Measurements from ENCODE around the gene CEBPG. TPM values are rescaled to one million over a fixed set of nuclear protein-coding genes. Genes with fewer than 3 reads are reported as not detected.

CEBPG gene
- total RNA-seq, 1 experiment from 2014 or later, result 51.1 TPM

DNA sequence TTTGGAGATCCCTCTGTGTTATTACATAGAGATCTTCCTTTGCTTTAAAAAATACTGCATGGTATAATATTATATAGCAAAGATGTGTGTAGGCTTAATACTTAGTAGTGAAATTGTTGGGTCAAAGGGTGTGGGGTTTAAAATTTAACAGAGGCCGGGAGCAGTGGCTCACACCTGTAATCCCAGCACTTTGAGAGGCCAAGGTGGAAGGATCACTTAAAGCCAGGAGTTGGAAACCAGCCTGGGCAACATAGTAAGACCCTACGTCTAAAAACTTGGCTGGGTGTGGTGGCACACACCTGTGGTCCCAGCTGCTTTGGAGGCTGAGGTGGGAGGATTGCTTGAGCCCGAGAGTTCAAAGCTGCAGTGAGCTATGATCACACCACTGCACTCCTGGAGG is 48.9 kb upstream of the CEBPG start:
- no peaks in the 10 kb centered on the region for H3K9me2 ChIP-seq (ENCODE audit: insufficient read depth)
- no peaks in the 10 kb centered on the region for H4K20me1 ChIP-seq (ENCODE audit: insufficient read depth)
- POLR2A ChIA-PET, result no interaction called here
- peaks cover 0 to 6% of the 10 kb centered on the region in 2 experiments; a peak in 1 of 4 replicates for H3K9me3 ChIP-seq (ENCODE audit: control insufficient read depth in 1 of 2, insufficient read depth in 1 of 2, low read depth in 1 of 2, low read length in 2 of 2)
- H3K4me2 ChIP-seq (ENCODE audit: low read length), result no peak overlapping the region
- TF ChIP-seq FOSL1 (IDR thresholded peaks at IDR 0.05; ENCODE audit: low read depth) (no peak), EGR1 (IDR thresholded peaks at IDR 0.05; ENCODE audit: low read depth) (no peak)
- H3K4me3 ChIP-seq (replicated peaks in 1 of 2; ENCODE audit: low read depth in 1 of 2, low read length in 2 of 2), result no peak overlapping the region
- ATAC-seq (no peak), DNase-seq (ENCODE audit: low read depth, low spot score) (no peak)
- no peaks in the 10 kb centered on the region for H3K79me2 ChIP-seq (ENCODE audit: insufficient read depth, low read length)
- no peaks in the 10 kb centered on the region for H3K36me3 ChIP-seq (ENCODE audit: control insufficient read depth in 1 of 2, insufficient read depth in 2 of 2, low read length in 2 of 2)
- H3K27ac ChIP-seq (ENCODE audit: low read depth, low read length), result no peak overlapping the region
- no peaks in the 10 kb centered on the region for H3K27me3 ChIP-seq (ENCODE audit: insufficient read depth, low read length)
- RAD21 ChIA-PET (ENCODE audit: low non-redundant PET in 1 of 2, low total read pairs in 2 of 2, uncharacterized antibody in 2 of 2, unreplicated experiment in 2 of 2), result interaction anchor here in 1 of 2 experiments (0.6 kb wide), 1 partner anchor 78 kb away, joined by 3 read pairs; no protein-coding TSS in a partner anchor
- CTCF ChIA-PET, result no interaction called here
- intact Hi-C loops (cut with micrococcal nuclease), result no loop called here
- H2AFZ ChIP-seq (ENCODE audit: low read depth, low read length, poor library complexity, severe bottlenecking), result no peak overlapping the region
- no peaks in the 10 kb centered on the region for H3K4me1 ChIP-seq (ENCODE audit: control insufficient read depth in 1 of 2, insufficient read depth in 2 of 2, low read length in 2 of 2)
- no peak overlapping the region for H3K9ac ChIP-seq (ENCODE audit: low read length)
- no TSS peak for BruUV-seq (replicated peaks)

DNA sequence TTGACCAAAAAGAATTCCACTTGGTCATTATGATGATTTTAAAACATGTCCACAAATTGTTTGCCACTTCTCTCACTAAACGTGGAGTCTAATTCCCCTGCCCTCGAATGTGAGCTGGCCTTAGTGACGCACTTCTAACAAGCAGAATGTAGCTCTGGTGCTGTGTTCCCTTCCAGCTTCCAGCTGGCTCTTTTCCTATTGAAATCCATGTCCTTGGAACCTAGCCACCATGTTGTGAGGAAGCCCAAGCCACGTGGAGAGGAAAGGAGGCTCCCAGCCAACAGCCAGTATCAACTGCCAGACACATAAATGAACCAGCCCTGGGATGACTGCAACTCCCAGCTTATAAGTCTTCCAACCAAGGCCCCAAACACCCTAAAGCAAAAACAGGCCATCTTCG is 47.6 kb upstream of the CEBPG start:
- no peak for ATAC-seq

More for the DNA sequence above, 47.6 kb upstream of the CEBPG start:
- H2AFZ ChIP-seq (ENCODE audit: low read depth, low read length, poor library complexity, severe bottlenecking), result no peak overlapping the region
- no peaks in the 10 kb centered on the region for H3K4me1 ChIP-seq (ENCODE audit: control insufficient read depth in 1 of 2, insufficient read depth in 2 of 2, low read length in 2 of 2)
- no peaks in the 10 kb centered on the region for H3K79me2 ChIP-seq (ENCODE audit: insufficient read depth, low read length)
- H3K9ac ChIP-seq (ENCODE audit: low read length), result no peak overlapping the region
- no peaks in the 10 kb centered on the region for H3K9me2 ChIP-seq (ENCODE audit: insufficient read depth)
- ChIA-PET POLR2A (no interaction called here), RAD21 (ENCODE audit: low non-redundant PET in 1 of 2, low total read pairs in 2 of 2, uncharacterized antibody in 2 of 2, unreplicated experiment in 2 of 2) (no interaction called here), CTCF (no interaction called here)
- no peak overlapping the region for H3K4me3 ChIP-seq (replicated peaks in 1 of 2; ENCODE audit: low read depth in 1 of 2, low read length in 2 of 2)
- no peak for DNase-seq (ENCODE audit: low read depth, low spot score)
- BruUV-seq (replicated peaks), result no TSS peak
- TF ChIP-seq REST (IDR thresholded peaks at IDR 0.05; ENCODE audit: low read depth) (no peak), SP1 (IDR thresholded peaks at IDR 0.05; ENCODE audit: low read depth) (no peak), EGR1 (IDR thresholded peaks at IDR 0.05; ENCODE audit: low read depth) (no peak), POLR2AphosphoS5 (IDR thresholded peaks at IDR 0.05; ENCODE audit: low read depth, low read length) (no peak), ELF1 (IDR thresholded peaks at IDR 0.05; ENCODE audit: borderline replicate concordance, low read depth) (no peak), ZNF274 (IDR thresholded peaks at IDR 0.05; ENCODE audit: low read depth, low read length) (no peak), POLR2A (IDR thresholded peaks at IDR 0.05; ENCODE audit: borderline replicate concordance, extremely low read depth, insufficient read depth, insufficient read length) (no peak), ZFX (IDR thresholded peaks at IDR 0.05) (no peak), YY1 (IDR thresholded peaks at IDR 0.05; ENCODE audit: extremely low read depth, insufficient replicate concordance, low read depth, low read length) (no peak), JUND (IDR thresholded peaks at IDR 0.05) (no peak), CTCF (IDR thresholded peaks at IDR 0.05 in 2 of 3, conservative IDR thresholded peaks at IDR 0.05 in 1 of 3; ENCODE audit: borderline replicate concordance in 1 of 3, insufficient read depth in 1 of 3, low read depth in 2 of 3, low read length in 2 of 3) (no peak), CBX3 (IDR thresholded peaks at IDR 0.05; ENCODE audit: low read depth) (no peak), TCF7L2 (IDR thresholded peaks at IDR 0.05; ENCODE audit: borderline replicate concordance, extremely low read depth, insufficient read depth, insufficient read length) (no peak), EZH2 (IDR thresholded peaks at IDR 0.05) (no peak)
- TF ChIP-seq, protein P1, sequence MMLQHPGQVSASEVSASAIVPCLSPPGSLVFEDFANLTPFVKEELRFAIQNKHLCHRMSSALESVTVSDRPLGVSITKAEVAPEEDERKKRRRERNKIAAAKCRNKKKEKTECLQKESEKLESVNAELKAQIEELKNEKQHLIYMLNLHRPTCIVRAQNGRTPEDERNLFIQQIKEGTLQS (IDR thresholded peaks at IDR 0.05), result no peak
- TF ChIP-seq, protein P2, sequence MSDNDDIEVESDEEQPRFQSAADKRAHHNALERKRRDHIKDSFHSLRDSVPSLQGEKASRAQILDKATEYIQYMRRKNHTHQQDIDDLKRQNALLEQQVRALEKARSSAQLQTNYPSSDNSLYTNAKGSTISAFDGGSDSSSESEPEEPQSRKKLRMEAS (IDR thresholded peaks at IDR 0.05), result no peak
- intact Hi-C loops (cut with micrococcal nuclease), result no loop called here
- H3K9me3 ChIP-seq (ENCODE audit: control insufficient read depth in 1 of 2, insufficient read depth in 1 of 2, low read depth in 1 of 2, low read length in 2 of 2), result peaks cover 0 to 6% of the 10 kb centered on the region in 2 experiments; a peak in 1 of 4 replicates
- no peaks in the 10 kb centered on the region for H3K36me3 ChIP-seq (ENCODE audit: control insufficient read depth in 1 of 2, insufficient read depth in 2 of 2, low read length in 2 of 2)
- no peak overlapping the region for H3K27ac ChIP-seq (ENCODE audit: low read depth, low read length)
- no peaks in the 10 kb centered on the region for H3K27me3 ChIP-seq (ENCODE audit: insufficient read depth, low read length)
- H3K4me2 ChIP-seq (ENCODE audit: low read length), result no peak overlapping the region
- H4K20me1 ChIP-seq (ENCODE audit: insufficient read depth), result no peaks in the 10 kb centered on the region
